Panc1 (cell line): Measurements from ENCODE around the gene TARP.

Experiments
- POLR2AphosphoS5 ChIP-seq: IDR thresholded peaks from 2 replicates; pipeline ENCODE4 v1.6.1; 2012; ENCODE audit warnings: mild to moderate bottlenecking, low read depth, low read length, moderate library complexity
- TF ChIP-seq, protein P1 (sequence below): fragments of 450-650 bp; IDR thresholded peaks from 2 replicates; pipeline ENCODE4 v1.5.1; 2017; ENCODE audit warnings: mild to moderate bottlenecking
- TF ChIP-seq, protein P2 (sequence below), 2 experiments: IDR thresholded peaks; 2 replicates each; pipeline ENCODE4 v1.6.1; 2011 to 2012; ENCODE audit warnings: low read depth in 2 of 2, control low read depth in 1 of 2, low read length in 1 of 2, mild to moderate bottlenecking in 1 of 2, moderate library complexity in 1 of 2; ENCODE audit not compliant: insufficient read depth in 1 of 2

DNA sequence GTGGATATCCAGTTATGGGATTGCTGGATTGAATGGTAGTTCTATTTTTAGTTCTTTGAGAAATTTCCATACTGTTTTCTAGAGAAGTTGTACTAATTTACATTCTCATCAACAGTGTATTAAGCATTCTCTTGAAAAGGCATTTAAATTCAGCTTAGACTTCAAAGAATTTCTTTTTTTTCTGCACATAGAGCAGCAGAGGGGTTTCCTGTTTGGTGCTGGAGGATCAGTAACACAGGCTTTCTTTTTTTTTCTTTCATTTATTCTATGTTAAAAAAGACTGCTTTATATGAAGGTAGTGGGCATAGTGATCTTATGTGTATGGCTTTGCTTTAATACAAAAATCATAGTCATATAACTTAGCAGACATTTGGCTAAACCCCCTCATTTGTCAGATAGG, 47.6 kb upstream of the TARP start:
- TF ChIP-seq POLR2AphosphoS5, result no peak
- TF ChIP-seq, protein P1, sequence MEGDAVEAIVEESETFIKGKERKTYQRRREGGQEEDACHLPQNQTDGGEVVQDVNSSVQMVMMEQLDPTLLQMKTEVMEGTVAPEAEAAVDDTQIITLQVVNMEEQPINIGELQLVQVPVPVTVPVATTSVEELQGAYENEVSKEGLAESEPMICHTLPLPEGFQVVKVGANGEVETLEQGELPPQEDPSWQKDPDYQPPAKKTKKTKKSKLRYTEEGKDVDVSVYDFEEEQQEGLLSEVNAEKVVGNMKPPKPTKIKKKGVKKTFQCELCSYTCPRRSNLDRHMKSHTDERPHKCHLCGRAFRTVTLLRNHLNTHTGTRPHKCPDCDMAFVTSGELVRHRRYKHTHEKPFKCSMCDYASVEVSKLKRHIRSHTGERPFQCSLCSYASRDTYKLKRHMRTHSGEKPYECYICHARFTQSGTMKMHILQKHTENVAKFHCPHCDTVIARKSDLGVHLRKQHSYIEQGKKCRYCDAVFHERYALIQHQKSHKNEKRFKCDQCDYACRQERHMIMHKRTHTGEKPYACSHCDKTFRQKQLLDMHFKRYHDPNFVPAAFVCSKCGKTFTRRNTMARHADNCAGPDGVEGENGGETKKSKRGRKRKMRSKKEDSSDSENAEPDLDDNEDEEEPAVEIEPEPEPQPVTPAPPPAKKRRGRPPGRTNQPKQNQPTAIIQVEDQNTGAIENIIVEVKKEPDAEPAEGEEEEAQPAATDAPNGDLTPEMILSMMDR, result no peak
- TF ChIP-seq, protein P2, sequence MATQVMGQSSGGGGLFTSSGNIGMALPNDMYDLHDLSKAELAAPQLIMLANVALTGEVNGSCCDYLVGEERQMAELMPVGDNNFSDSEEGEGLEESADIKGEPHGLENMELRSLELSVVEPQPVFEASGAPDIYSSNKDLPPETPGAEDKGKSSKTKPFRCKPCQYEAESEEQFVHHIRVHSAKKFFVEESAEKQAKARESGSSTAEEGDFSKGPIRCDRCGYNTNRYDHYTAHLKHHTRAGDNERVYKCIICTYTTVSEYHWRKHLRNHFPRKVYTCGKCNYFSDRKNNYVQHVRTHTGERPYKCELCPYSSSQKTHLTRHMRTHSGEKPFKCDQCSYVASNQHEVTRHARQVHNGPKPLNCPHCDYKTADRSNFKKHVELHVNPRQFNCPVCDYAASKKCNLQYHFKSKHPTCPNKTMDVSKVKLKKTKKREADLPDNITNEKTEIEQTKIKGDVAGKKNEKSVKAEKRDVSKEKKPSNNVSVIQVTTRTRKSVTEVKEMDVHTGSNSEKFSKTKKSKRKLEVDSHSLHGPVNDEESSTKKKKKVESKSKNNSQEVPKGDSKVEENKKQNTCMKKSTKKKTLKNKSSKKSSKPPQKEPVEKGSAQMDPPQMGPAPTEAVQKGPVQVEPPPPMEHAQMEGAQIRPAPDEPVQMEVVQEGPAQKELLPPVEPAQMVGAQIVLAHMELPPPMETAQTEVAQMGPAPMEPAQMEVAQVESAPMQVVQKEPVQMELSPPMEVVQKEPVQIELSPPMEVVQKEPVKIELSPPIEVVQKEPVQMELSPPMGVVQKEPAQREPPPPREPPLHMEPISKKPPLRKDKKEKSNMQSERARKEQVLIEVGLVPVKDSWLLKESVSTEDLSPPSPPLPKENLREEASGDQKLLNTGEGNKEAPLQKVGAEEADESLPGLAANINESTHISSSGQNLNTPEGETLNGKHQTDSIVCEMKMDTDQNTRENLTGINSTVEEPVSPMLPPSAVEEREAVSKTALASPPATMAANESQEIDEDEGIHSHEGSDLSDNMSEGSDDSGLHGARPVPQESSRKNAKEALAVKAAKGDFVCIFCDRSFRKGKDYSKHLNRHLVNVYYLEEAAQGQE (IDR thresholded peaks at IDR 0.05; ENCODE audit: insufficient read depth in 1 of 2, low read depth in 2 of 2, low read length in 1 of 2), result no peak
